Large intestine (tissue), 1 donor: Measurements from ENCODE around the gene CNIH3. TPM values are rescaled to one million over a fixed set of nuclear protein-coding genes. Genes with fewer than 3 reads are reported as not detected.

Experiments
- polyA plus RNA-seq: library from polyadenylated mRNA; unstranded; fragments of 120-200 nt; gene quantifications from one replicate; pipeline ENCODE4 v1.2.1, GENCODE V29; 2013

Gene CNIH3
- polyA plus RNA-seq, 1 donor = 2.1 TPM

Other genes starting within 250 kb of the CNIH3 start
- gene WDR26, start 181.5 kb upstream of the CNIH3 start, polyA plus RNA-seq = 59.5 TPM